Neural crest cell (in vitro differentiated cells): Measurements from ENCODE around the gene MGME1. TPM values are rescaled to one million over a fixed set of nuclear protein-coding genes. Genes with fewer than 3 reads are reported as not detected.

Experiments used
- DNase-seq: peaks from one replicate; pipeline ENCODE4 v3.0.0; 2021; ENCODE audit warnings: low read depth, mixed read lengths, low spot score
- H3K27ac Mint-ChIP-seq: one replicate; pipeline ENCODE4 v1.8.0; 2021; ENCODE audit warnings: mild to moderate bottlenecking, mixed read lengths; ENCODE audit not compliant: unreplicated experiment
- H3K27me3 Mint-ChIP-seq: 2 replicates; pipeline ENCODE4 v1.8.0; 2021; ENCODE audit warnings: low read depth, mild to moderate bottlenecking, mixed read lengths
- H3K36me3 Mint-ChIP-seq: 2 replicates; pipeline ENCODE4 v1.8.0; 2021; ENCODE audit warnings: low read depth, mild to moderate bottlenecking, mixed read lengths
- H3K4me1 Mint-ChIP-seq: 2 replicates; pipeline ENCODE4 v1.8.0; 2021; ENCODE audit warnings: mixed read lengths
- H3K4me3 Mint-ChIP-seq: one replicate; pipeline ENCODE4 v1.8.0; 2021; ENCODE audit warnings: mild to moderate bottlenecking, mixed read lengths
- H3K9me3 Mint-ChIP-seq: 2 replicates; pipeline ENCODE4 v1.8.0; 2021; ENCODE audit warnings: mixed read lengths
- total RNA-seq: library from RNA; stranded (reverse); gene quantifications from 2 replicates; pipeline ENCODE4 v1.2.1, GENCODE V29; 2021
- TF ChIP-seq, protein P1 (sequence below): fragments of 200-600 bp; sonication (generic); conservative IDR thresholded peaks from 2 replicates; pipeline ENCODE4 v1.5.0; 2021; ENCODE audit warnings: antibody characterized with exemption, mild to moderate bottlenecking

MGME1 gene
- total RNA-seq, 1 donor from 2014 or later, result 35.2 TPM

DNA sequence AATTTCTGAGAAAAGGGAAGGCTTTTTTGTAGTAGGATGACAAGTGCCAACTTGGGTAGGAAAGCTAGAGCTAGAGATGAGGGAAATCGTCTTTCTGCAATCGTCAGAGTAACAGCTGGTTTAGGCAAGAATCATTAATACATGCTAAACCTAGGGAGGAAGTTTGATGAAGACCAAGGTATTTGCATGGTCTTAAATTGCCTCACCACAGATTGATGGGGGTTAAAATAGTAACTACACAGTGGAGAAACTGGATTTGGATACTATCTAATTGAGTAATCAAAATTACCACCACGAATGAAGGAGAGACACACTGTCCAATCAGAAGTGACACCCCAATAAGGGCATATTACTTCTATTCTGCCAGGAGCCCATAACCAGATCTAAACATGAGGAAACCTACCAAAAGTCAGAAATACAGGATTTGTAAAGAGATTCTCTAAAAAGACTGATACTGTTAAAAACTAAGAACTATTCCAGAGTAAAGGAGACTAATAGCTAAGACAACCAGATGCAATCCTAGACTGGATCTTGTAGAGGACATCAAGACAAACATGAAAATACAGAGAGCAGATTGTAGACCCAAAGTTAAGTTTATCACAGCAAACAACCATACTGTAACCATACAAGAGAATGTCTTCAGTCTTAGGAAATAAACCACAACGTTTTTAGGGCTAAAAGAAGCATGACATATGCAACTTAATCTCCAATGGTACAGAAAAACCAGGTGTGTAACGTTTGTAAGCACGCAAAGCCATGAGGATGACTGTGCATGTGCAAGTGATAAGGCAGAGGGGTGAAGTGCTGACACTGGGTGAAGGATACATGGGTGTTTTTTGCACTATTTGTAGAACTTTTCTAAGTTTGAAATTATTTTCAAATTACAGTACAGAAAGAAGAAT is 22.0 kb upstream of the MGME1 start:
- TF ChIP-seq, protein P1, sequence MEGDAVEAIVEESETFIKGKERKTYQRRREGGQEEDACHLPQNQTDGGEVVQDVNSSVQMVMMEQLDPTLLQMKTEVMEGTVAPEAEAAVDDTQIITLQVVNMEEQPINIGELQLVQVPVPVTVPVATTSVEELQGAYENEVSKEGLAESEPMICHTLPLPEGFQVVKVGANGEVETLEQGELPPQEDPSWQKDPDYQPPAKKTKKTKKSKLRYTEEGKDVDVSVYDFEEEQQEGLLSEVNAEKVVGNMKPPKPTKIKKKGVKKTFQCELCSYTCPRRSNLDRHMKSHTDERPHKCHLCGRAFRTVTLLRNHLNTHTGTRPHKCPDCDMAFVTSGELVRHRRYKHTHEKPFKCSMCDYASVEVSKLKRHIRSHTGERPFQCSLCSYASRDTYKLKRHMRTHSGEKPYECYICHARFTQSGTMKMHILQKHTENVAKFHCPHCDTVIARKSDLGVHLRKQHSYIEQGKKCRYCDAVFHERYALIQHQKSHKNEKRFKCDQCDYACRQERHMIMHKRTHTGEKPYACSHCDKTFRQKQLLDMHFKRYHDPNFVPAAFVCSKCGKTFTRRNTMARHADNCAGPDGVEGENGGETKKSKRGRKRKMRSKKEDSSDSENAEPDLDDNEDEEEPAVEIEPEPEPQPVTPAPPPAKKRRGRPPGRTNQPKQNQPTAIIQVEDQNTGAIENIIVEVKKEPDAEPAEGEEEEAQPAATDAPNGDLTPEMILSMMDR, result no peak
- H3K27ac Mint-ChIP-seq, result no peak overlapping the region
- H3K9me3 Mint-ChIP-seq, result no peaks in the 10 kb centered on the region
- H3K4me3 Mint-ChIP-seq, result no peak overlapping the region
- no peaks in the 10 kb centered on the region for H3K27me3 Mint-ChIP-seq
- no peaks in the 10 kb centered on the region for H3K4me1 Mint-ChIP-seq
- H3K36me3 Mint-ChIP-seq, result peaks cover 44% of the 10 kb centered on the region
- DNase-seq, result no peak

DNA sequence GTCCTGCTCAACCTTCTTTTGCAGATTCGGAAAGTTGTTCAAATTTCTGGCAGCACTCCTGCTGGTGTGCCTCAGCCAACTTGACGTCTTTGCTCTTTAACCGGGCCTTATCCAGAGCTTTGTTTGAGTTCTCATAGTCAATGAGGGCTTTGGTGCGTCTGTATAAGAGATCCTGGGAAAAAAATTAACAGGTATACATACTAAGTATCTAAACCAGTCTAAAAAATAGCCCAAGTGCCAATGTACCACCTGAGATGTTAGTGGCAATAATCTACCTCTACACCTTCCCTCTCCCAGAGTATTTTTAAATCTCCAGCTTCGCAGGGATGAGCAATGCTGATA is 21.4 kb upstream of the MGME1 start:
- Mint-ChIP-seq H3K9me3 (no peaks in the 10 kb centered on the region), H3K4me1 (no peaks in the 10 kb centered on the region), H3K36me3 (peaks cover 44% of the 10 kb centered on the region), H3K27me3 (no peaks in the 10 kb centered on the region), H3K4me3 (no peak overlapping the region), H3K27ac (no peak overlapping the region)
- no peak for DNase-seq
- TF ChIP-seq, protein P1, result no peak

DNA sequence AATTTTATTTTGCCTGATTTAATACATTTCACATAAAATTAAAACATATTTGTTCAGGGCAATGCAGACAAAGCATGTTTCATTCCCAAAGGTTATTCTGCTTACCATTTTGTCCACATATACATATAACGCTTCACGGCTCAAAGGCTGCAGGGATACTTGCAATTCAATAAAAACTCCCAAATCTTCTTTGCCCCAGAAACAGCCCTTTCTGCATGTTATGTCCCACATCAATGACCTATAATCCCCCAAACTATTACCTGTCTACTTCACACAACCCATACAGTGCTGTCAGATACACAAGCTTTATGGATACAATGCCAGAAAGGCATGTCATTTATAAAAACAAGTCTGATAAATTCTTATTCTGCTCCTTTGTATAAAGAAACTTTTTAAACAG is 20.4 kb upstream of the MGME1 start:
- no peaks in the 10 kb centered on the region for H3K9me3 Mint-ChIP-seq
- TF ChIP-seq, protein P1, result no peak
- H3K27me3 Mint-ChIP-seq, result no peaks in the 10 kb centered on the region
- no peaks in the 10 kb centered on the region for H3K4me1 Mint-ChIP-seq
- DNase-seq, result no peak
- H3K36me3 Mint-ChIP-seq, result peaks cover 50% of the 10 kb centered on the region
- no peak overlapping the region for H3K27ac Mint-ChIP-seq
- no peak overlapping the region for H3K4me3 Mint-ChIP-seq

DNA sequence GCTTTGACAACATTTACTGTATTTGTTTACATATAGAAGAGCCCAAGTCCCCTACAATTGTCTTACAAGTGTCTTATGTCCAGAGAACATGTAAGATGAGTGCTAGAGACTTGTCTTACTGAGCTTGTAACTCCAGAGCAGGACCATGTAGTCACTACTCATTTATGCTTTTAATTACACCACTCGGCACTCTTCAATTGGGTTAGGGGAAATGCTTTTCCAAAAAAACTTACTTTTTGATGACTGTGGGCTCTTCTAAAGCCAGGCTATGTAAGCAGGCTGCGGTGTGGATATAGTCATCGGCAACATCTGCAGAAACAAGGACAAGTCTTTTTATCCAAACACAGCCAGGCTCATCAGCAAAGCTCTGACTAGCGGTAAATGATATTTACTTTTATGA is 18.9 kb upstream of the MGME1 start:
- no peaks in the 10 kb centered on the region for H3K27me3 Mint-ChIP-seq
- TF ChIP-seq, protein P1, result no peak
- H3K27ac Mint-ChIP-seq, result no peak overlapping the region
- no peaks in the 10 kb centered on the region for H3K4me1 Mint-ChIP-seq
- DNase-seq, result no peak
- peaks cover 48% of the 10 kb centered on the region for H3K36me3 Mint-ChIP-seq
- no peaks in the 10 kb centered on the region for H3K9me3 Mint-ChIP-seq
- no peak overlapping the region for H3K4me3 Mint-ChIP-seq

DNA sequence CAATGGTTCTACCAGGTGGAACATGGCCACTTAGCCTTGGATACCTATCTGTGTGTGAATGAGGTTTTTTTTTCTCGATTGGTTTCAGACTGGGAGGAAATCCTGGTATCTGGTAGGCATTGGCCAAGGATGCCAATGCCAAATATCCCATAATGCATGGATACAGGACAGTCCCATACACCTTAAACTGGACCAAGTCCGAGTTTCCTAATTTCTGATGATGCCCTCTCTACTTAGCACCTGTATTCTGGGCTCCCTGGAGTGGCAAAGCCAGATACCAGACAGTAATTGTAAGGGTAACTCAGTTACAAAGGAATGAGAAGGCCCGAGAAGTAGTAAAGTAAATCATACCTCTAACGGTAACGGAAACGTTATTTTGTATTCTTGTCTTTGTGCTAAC is 18.1 kb upstream of the MGME1 start:
- H3K36me3 Mint-ChIP-seq, result peaks cover 50% of the 10 kb centered on the region
- TF ChIP-seq, protein P1, result no peak
- no peaks in the 10 kb centered on the region for H3K27me3 Mint-ChIP-seq
- no peak for DNase-seq
- no peaks in the 10 kb centered on the region for H3K4me1 Mint-ChIP-seq
- H3K27ac Mint-ChIP-seq, result no peak overlapping the region
- H3K9me3 Mint-ChIP-seq, result no peaks in the 10 kb centered on the region
- H3K4me3 Mint-ChIP-seq, result no peak overlapping the region
